Muscle of leg (tissue), 11 donors: Measurements from ENCODE around the gene PRDX4. TPM values are rescaled to one million over a fixed set of nuclear protein-coding genes. Genes with fewer than 3 reads are reported as not detected.
"Not testable (repeated sequence)": the region's sequence is repeated elsewhere in the genome, so short reads cannot be mapped to it uniquely, and the experiment has no call there.

Experiments used
- DNase-seq: peaks from one replicate; pipeline ENCODE4 v3.0.0; 2013
- H3K27ac ChIP-seq: one replicate; pipeline ENCODE4 v1.5.1; 2013; ENCODE audit warnings: mild to moderate bottlenecking, low read length, control low read depth
- H3K27me3 ChIP-seq: one replicate; pipeline ENCODE4 v1.6.1; 2013; ENCODE audit warnings: low read length; ENCODE audit not compliant: control insufficient read depth, insufficient read depth
- H3K36me3 ChIP-seq: one replicate; pipeline ENCODE4 v1.6.1; 2013; ENCODE audit warnings: low read length; ENCODE audit not compliant: control insufficient read depth, insufficient read depth
- H3K4me1 ChIP-seq: one replicate; pipeline ENCODE4 v1.6.1; 2013; ENCODE audit warnings: low read length; ENCODE audit not compliant: control insufficient read depth, insufficient read depth
- H3K4me3 ChIP-seq: one replicate; pipeline ENCODE4 v1.5.1; 2013; ENCODE audit warnings: low read length, control low read depth
- H3K9me3 ChIP-seq: replicated peaks from 2 replicates; pipeline ENCODE4 v1.6.1; 2013; ENCODE audit warnings: low read depth, low read length; ENCODE audit not compliant: control insufficient read depth
- WGBS: methylation state at CpG from one replicate; pipeline ENCODE4 v1.1.5; 2013; ENCODE audit warnings: missing lambda C conversion rate; ENCODE audit not compliant: insufficient coverage; 5-methylcytosine and 5-hydroxymethylcytosine counted together
- polyA plus RNA-seq, 8 donors: library from polyadenylated mRNA; unstranded; fragments of 120-200 nt; gene quantifications; one replicate each; pipeline versions ENCODE4 v1.2.1 to v1.2.3, GENCODE V29; 2013; ENCODE audit warnings: inconsistent platforms in 1 of 8, low replicate concordance in 1 of 8; ENCODE audit not compliant: insufficient read length in 8 of 8, insufficient read depth in 1 of 8
- total RNA-seq: library from RNA; stranded (reverse); fragments of 120-200 nt; gene quantifications from one replicate; pipeline ENCODE4 v1.2.4, GENCODE V29; 2013

Gene PRDX4
- total and polyA plus RNA-seq, 9 donors, result 68.1 to 156 (median 92.0) TPM

DNA sequence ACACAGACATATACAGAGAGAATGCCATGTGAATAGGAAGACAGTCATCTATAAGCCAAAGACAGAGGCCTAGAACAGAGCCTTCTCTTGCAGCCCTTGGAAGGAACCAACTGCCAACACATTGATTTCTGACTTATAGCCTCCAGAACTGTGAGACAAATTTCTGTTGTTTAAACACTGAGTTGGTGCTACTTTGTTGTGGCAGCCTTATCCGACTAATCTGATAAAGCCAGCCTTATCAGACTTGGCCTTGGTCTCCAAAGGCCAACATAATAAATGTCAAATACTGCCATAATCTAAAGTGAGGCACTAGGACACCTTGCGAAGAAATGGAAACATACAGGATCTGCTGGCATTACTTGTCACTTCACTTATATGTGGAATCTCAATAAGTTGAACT, 24.3 kb upstream of the PRDX4 start:
- H3K4me3 ChIP-seq, result no peak overlapping the region
- DNase-seq, result no peak
- no peaks in the 10 kb centered on the region for H3K9me3 ChIP-seq
- peaks cover 4% of the 10 kb centered on the region for H3K27me3 ChIP-seq
- no peaks in the 10 kb centered on the region for H3K4me1 ChIP-seq
- no peak overlapping the region for H3K27ac ChIP-seq
- WGBS, result 40% methylated on average over 1 of the region's 2 CpGs
- no peaks in the 10 kb centered on the region for H3K36me3 ChIP-seq

DNA sequence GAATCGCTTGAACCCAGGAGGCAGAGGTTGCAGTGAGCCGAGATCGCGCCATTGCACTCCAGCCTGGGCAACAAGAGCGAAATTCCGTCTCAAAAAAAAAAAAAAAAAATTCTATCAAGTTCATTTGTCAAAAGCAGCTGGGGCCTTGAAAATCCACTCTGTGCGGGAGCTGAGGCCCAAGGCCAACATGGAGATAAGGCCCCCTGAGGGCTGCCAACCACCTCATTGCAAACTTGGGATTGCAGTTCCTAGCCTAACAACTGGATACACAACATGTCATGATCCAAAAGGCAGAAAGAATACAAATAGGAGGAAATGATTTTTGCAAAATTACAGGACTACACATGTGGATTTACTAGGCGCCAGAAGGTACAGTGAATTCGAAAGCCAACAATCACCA, 22.5 kb upstream of the PRDX4 start:
- Histone ChIP-seq H3K36me3 (no peaks in the 10 kb centered on the region), H3K4me3 (no peak overlapping the region), H3K9me3 (no peaks in the 10 kb centered on the region), H3K27me3 (peaks cover 4% of the 10 kb centered on the region), H3K4me1 (no peaks in the 10 kb centered on the region), H3K27ac (no peak overlapping the region)
- 60% methylated on average over 1 of the region's 9 CpGs for WGBS
- DNase-seq, result no peak

DNA sequence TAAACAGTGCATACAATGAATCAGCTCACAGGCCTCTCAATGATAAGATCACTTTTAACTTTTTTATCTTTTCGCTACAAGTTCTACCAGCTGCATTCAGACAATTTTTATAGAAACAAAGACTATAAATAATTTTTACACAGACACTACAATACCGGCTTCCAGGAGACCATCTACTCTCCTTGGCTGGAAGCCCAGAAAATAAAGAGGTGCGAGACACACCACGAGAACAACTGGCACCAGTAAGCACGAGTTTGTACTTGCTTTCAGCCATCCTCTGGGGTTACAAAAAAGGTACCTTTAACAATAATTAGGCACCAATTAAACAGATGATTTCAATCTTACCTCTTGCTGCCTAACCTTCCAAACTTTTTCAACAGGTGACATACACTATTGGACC, 11.2 kb upstream of the PRDX4 start:
- 35% methylated on average over 5 of the region's 5 CpGs for WGBS
- H3K4me3 ChIP-seq, result no peak overlapping the region
- no peaks in the 10 kb centered on the region for H3K36me3 ChIP-seq
- DNase-seq, result no peak
- no peaks in the 10 kb centered on the region for H3K9me3 ChIP-seq
- peaks cover 18% of the 10 kb centered on the region for H3K27me3 ChIP-seq
- no peaks in the 10 kb centered on the region for H3K4me1 ChIP-seq
- H3K27ac ChIP-seq, result no peak overlapping the region

DNA sequence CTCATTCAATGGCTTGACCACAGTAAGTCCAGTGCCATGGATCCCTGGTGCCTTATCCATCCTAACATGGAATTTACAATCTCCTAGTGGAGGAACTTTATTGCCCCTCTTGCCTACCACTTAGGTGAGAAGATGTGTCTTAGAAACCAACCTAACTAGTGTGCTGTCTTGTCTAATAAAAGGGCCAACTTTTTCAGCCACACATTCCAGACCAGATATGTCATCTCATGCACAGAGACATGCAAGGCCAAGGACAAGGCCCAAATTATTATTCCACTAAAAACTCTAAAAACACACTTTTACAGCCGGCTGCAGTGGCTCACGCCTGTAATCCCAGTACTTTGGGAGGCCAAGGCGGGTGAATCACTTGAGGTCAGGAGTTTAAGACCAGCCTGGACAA, 10.6 kb upstream of the PRDX4 start:
- Histone ChIP-seq H3K27ac (no peak overlapping the region), H3K9me3 (no peaks in the 10 kb centered on the region), H3K27me3 (peaks cover 19% of the 10 kb centered on the region), H3K4me1 (no peaks in the 10 kb centered on the region), H3K4me3 (no peak overlapping the region), H3K36me3 (no peaks in the 10 kb centered on the region)
- DNase-seq, result peak; percentile 43
- no CpG with 5 or more reads among the region's 3 CpGs for WGBS

DNA sequence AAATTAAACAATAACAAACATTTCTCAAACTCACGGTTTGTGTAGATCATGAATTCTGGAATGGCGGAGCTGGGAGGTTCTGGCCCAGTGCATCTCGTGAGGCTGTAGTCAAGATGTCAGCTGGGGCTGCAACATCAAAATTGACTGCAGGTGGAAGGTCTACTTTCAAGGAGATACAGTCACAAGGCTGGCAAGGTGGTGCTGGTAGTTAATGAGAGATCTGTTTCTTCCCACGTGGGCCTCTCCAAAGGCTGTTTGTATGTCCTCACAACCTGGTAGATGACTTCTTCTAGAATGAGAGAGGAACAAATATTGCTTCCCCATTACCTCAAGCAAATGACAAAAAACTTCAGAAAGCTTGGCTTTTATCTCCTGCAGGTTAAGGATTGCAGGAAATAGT, 8.0 kb upstream of the PRDX4 start:
- no peak overlapping the region for H3K4me3 ChIP-seq
- H3K36me3 ChIP-seq, result no peaks in the 10 kb centered on the region
- H3K27ac ChIP-seq, result no peak overlapping the region
- H3K9me3 ChIP-seq, result no peaks in the 10 kb centered on the region
- H3K27me3 ChIP-seq, result peaks cover 21% of the 10 kb centered on the region
- DNase-seq, result no peak
- WGBS, result 77% methylated on average over 2 of the region's 4 CpGs
- H3K4me1 ChIP-seq, result no peaks in the 10 kb centered on the region

DNA sequence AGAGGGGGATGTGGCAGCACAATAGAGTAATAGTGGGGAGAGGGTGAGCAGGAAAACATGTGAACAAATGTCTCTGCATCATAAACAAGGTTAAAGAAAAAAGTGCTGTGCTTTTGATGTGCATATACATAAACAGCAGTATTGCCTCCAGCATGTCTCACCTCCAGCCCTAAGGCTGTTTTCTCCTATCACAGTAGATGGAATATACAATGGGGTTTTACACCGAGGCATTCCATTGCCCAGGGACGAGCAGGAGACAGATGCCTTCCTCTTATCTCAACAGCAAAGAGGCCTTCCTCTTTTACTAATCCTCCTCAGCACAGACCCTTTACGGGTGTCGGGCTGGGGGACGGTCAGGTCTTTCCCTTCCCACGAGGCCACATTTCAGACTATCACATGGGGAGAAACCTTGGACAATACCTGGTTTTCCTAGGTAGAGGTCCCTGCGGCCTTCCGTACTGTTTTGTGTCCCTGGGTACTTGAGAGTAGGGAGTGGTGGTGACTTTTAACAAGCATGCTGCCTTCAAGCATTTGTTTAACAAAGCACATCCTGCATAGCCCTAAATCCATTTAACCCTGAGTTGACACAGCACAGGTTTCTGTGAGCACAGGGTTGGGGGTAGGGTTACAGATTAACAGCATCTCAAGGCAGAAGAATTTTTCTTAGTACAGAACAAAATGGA, 7.1 kb upstream of the PRDX4 start:
- H3K4me1 ChIP-seq, H3K27ac ChIP-seq, H3K9me3 ChIP-seq, H3K36me3 ChIP-seq, H3K4me3 ChIP-seq, DNase-seq: not testable (repeated sequence)
- 37% methylated on average over 2 of the region's 8 CpGs for WGBS
- peaks cover 23% of the 10 kb centered on the region for H3K27me3 ChIP-seq

DNA sequence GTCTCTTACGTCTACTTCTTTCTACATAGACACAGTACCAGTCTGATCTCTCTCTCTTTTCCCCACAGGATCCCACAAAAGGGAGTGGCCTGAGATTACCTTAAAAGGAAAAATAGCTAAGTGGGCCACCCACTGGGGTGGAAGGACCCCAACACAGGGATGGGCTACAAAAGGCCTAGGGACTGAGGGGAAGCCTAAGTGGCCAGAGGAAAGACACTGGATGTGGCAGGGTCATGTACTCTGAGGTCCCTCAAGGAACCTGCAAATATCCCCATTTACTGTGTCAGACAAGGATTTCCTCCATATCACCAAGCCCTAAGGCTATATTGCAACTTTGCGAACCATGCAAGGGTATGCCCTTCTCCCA, 6.5 kb upstream of the PRDX4 start:
- Histone ChIP-seq H3K27ac (no peak overlapping the region), H3K4me1 (no peaks in the 10 kb centered on the region), H3K9me3 (no peaks in the 10 kb centered on the region), H3K27me3 (peaks cover 24% of the 10 kb centered on the region), H3K36me3 (no peaks in the 10 kb centered on the region), H3K4me3 (no peak overlapping the region)
- no peak for DNase-seq
- WGBS, result no CpG with 5 or more reads among the region's 2 CpGs

DNA sequence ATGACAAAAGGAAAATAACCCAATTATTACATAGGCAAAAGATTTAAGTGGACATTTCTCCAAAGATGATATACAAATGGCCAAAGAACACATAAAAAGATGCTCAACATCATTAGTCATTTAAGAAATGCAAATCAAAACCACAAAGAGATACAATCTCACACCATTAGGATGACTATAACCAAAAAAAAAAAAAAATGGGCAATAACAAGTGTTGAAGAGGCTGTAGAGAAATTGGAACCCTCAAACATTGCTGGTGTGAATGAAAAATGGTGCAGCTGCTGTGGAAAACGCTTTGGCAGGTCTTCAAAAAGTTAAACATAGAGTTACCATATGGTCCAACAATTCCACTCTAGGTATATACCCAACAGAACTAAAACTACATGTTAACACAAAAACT, 5.6 kb upstream of the PRDX4 start:
- no peaks in the 10 kb centered on the region for H3K9me3 ChIP-seq
- no peaks in the 10 kb centered on the region for H3K36me3 ChIP-seq
- no peak overlapping the region for H3K27ac ChIP-seq
- no peak overlapping the region for H3K4me3 ChIP-seq
- no peak for DNase-seq
- no peaks in the 10 kb centered on the region for H3K4me1 ChIP-seq
- peaks cover 30% of the 10 kb centered on the region for H3K27me3 ChIP-seq
- no CpG with 5 or more reads among the region's 1 CpG for WGBS

DNA sequence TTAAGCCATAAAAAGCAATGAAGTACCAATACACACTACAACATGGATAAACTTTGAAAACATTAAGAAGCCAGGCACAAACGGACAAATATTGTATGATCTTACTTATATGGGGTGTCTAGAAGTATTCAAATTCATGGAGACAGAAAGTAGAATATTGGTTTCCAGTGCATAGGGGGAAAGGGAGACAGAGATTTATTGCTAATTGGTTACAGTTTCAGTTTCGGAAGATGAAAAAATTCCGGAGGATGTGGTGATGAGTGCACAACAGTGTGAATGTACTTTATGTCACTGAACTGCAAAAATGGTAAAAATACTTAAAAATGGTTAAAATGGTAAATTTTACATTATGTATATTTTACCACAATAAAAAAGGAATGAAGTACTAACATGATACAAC, 5.1 kb upstream of the PRDX4 start:
- H3K4me3 ChIP-seq, result no peak overlapping the region
- H3K9me3 ChIP-seq, result no peaks in the 10 kb centered on the region
- no CpG with 5 or more reads among the region's 3 CpGs for WGBS
- H3K4me1 ChIP-seq, result no peaks in the 10 kb centered on the region
- H3K27me3 ChIP-seq, result peaks cover 27% of the 10 kb centered on the region
- no peaks in the 10 kb centered on the region for H3K36me3 ChIP-seq
- H3K27ac ChIP-seq, result no peak overlapping the region
- DNase-seq, result no peak

DNA sequence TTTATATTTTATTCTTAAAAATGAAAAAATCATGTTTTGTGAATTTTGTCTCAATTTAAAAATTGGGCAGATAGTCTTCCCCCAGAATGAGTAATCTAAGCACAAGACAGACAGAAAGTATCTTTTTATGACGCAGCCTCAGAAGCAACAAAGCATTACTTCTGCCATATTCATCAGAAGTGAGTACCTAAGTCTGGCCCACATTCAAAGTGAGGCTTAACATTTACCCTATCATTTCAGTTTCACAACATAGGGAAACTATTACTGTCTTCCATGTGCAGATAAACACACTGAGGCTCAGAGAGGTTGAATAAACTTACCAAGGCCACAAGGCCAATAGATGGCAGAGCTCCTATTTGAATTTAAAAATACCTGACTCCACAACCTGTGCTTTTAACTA, 4.4 kb upstream of the PRDX4 start:
- no peaks in the 10 kb centered on the region for H3K36me3 ChIP-seq
- H3K4me3 ChIP-seq, result no peak overlapping the region
- no peak for DNase-seq
- no peaks in the 10 kb centered on the region for H3K9me3 ChIP-seq
- peaks cover 32% of the 10 kb centered on the region for H3K27me3 ChIP-seq
- H3K4me1 ChIP-seq, result no peaks in the 10 kb centered on the region
- no peak overlapping the region for H3K27ac ChIP-seq
- 40% methylated on average over 1 of the region's 1 CpG for WGBS

DNA sequence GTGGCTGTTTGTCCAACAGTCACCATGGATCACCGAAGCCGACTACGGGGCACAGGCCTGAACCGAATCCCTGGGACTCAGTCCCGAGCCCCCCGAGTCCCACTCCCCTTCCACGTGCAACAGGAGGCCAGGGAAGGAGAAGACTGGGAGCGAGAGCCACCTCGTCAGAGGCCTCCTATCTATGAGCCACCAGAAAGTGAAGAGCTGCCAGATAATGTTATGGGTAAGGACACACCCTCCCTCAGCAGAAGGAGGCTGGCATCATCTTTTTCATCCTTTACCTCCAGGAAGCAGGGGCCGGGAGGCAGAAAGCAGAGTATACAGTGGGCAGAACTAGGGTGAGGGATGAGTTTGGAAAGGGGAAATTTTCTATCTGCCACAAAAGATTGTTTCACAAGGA, 2.8 kb upstream of the PRDX4 start:
- Histone ChIP-seq H3K4me1 (no peaks in the 10 kb centered on the region), H3K27me3 (peaks cover 28% of the 10 kb centered on the region), H3K9me3 (no peaks in the 10 kb centered on the region), H3K27ac (no peak overlapping the region), H3K36me3 (no peaks in the 10 kb centered on the region), H3K4me3 (no peak overlapping the region)
- 80% methylated on average over 5 of the region's 10 CpGs for WGBS
- no peak for DNase-seq
